IPS-NIHi7 (cell line): ENCODE measurements around the gene GOLGA6B.
A peak's percentile ranks its signal among the peaks of the same experiment; 100 is the strongest.
"Not testable (repeated sequence)": the region's sequence is repeated elsewhere in the genome, so short reads cannot be mapped to it uniquely, and the experiment has no call there.

Experiments
- DNase-seq: peaks from one replicate; pipeline ENCODE4 v3.0.0; 2012; ENCODE audit warnings: mixed read lengths; ENCODE audit errors: extremely low spot score

Gene GOLGA6B

GRCh38 chr15:72654397-72654796, at the start of gene GOLGA6B:
Gene GOLGA6B, plus strand, starts transcription at chr15:72654697. Its CDS starts 41 bp downstream, at chr15:72654738.
- not testable (repeated sequence) for DNase-seq

- peak; percentile 87 for DNase-seq
These were observed 49.7 kb upstream of the GOLGA6B start for GRCh38 chr15:72604794-72605193.

GRCh38 chr15:72608084-72608483, 46.4 kb upstream of the GOLGA6B start:
- not testable (repeated sequence) for DNase-seq

GRCh38 chr15:72609862-72610261, 44.6 kb upstream of the GOLGA6B start:
- DNase-seq: no peak

GRCh38 chr15:72612324-72612723, 42.2 kb upstream of the GOLGA6B start:
- DNase-seq: not testable (repeated sequence)

GRCh38 chr15:72614810-72615532, 39.5 kb upstream of the GOLGA6B start:
- no peak for DNase-seq

- not testable (repeated sequence) for DNase-seq
These were observed 38.8 kb upstream of the GOLGA6B start for GRCh38 chr15:72615533-72616233.

- no peak for DNase-seq
These were observed 37.8 kb upstream of the GOLGA6B start for GRCh38 chr15:72616491-72617210.

- not testable (repeated sequence) for DNase-seq
These were observed 30.6 kb upstream of the GOLGA6B start for GRCh38 chr15:72623854-72624253.

GRCh38 chr15:72626153-72626552, 28.3 kb upstream of the GOLGA6B start:
- not testable (repeated sequence) for DNase-seq

GRCh38 chr15:72628249-72629067, 26.0 kb upstream of the GOLGA6B start:
- DNase-seq: peak; percentile 36

- DNase-seq: not testable (repeated sequence)
These were observed 25.4 kb upstream of the GOLGA6B start for GRCh38 chr15:72629068-72629570.

- DNase-seq: not testable (repeated sequence)
These were observed 17.8 kb upstream of the GOLGA6B start for GRCh38 chr15:72636519-72637282.

GRCh38 chr15:72639759-72640483, 14.6 kb upstream of the GOLGA6B start:
- DNase-seq: not testable (repeated sequence)

GRCh38 chr15:72642271-72642670, 12.2 kb upstream of the GOLGA6B start:
- not testable (repeated sequence) for DNase-seq

GRCh38 chr15:72648631-72649253, 5.8 kb upstream of the GOLGA6B start:
- not testable (repeated sequence) for DNase-seq

GRCh38 chr15:72656014-72656413, 1.5 kb downstream of the GOLGA6B start:
- not testable (repeated sequence) for DNase-seq

- not testable (repeated sequence) for DNase-seq
These were observed 6.6 kb downstream of the GOLGA6B start for GRCh38 chr15:72661081-72661480.

- not testable (repeated sequence) for DNase-seq
These were observed 9.4 kb downstream of the GOLGA6B start for GRCh38 chr15:72663931-72664330.
